ENCODE data around the gene POLG. TPM values are rescaled to one million over a fixed set of nuclear protein-coding genes. Genes with fewer than 3 reads are reported as not detected.

POLG gene
- total RNA-seq, result 10 to 100 TPM; 70.8 to 86.8 TPM

DNA sequence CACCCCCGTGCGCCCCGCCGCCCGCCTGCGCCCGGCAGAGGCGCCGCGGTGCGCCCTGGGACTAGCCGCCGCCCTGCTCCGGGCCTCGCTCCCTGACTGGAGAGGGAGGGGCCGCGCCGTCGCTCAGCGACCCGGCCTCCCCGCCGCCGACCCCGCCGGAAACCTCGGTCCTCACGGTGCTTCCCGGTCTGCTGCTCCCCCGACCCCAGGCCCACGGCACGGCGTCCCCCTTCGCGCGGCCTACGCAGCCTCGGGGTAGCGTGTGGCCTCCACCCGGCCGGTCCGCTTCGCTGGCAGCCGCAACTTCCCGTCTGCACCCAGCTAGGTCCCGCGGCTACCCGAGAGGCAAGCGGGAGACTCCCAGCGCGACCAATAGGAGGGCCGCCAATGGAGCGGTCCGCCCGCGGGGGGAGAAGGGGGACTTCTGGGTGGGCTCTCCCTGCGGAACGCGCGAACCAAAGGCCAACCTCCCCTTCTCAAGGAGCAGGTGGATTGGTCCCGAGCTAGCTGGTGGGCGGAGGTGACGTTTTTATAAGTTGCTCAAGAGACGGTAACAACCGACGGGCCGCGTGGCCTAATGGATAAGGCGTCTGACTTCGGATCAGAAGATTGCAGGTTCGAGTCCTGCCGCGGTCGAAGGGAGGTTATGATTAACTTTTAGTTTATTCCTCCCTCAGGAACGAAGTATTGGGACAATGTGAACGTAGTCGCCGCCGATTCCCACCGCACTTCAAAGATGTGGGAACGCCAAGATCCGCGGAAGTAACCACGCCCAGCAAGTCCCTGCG is at the start of gene POLG:
Gene POLG, minus strand, starts transcription at position 315 of the 788 bp plus-strand sequence. CDS start 1,070 bp downstream, outside the sequence.
- Histone ChIP-seq H3K27me3 (no peaks in the 10 kb centered on the region), H3K4me1 (peaks cover 41% of the 10 kb centered on the region), H3K36me3 (no peaks in the 10 kb centered on the region), H3K9ac (ENCODE audit: low read depth in 2 of 2, low read length in 2 of 2) (peak within 1 kb of the TSS; percentile 74 to 90), H3K9me3 (no peaks in the 10 kb centered on the region), H3K4me3 (peak within 1 kb of the TSS; percentile 98), H3K27ac (peak within 1 kb of the TSS; percentile 92)
- DNase-seq, result peak; percentile 99
- intact Hi-C loops (cut with DNase I), result no loop called here
- TF ChIP-seq, protein P1, sequence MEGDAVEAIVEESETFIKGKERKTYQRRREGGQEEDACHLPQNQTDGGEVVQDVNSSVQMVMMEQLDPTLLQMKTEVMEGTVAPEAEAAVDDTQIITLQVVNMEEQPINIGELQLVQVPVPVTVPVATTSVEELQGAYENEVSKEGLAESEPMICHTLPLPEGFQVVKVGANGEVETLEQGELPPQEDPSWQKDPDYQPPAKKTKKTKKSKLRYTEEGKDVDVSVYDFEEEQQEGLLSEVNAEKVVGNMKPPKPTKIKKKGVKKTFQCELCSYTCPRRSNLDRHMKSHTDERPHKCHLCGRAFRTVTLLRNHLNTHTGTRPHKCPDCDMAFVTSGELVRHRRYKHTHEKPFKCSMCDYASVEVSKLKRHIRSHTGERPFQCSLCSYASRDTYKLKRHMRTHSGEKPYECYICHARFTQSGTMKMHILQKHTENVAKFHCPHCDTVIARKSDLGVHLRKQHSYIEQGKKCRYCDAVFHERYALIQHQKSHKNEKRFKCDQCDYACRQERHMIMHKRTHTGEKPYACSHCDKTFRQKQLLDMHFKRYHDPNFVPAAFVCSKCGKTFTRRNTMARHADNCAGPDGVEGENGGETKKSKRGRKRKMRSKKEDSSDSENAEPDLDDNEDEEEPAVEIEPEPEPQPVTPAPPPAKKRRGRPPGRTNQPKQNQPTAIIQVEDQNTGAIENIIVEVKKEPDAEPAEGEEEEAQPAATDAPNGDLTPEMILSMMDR (IDR thresholded peaks at IDR 0.05), result no peak

GRCh38 chr15:89384176-89384604 is 49.6 kb upstream of the POLG start:
- Histone ChIP-seq H3K4me3 (no peak overlapping the region), H3K27ac (no peak overlapping the region), H3K27me3 (peaks cover 11% of the 10 kb centered on the region), H3K36me3 (no peaks in the 10 kb centered on the region), H3K4me1 (no peaks in the 10 kb centered on the region), H3K9me3 (no peaks in the 10 kb centered on the region), H3K9ac (ENCODE audit: low read depth in 2 of 2, low read length in 2 of 2) (no peak overlapping the region)
- DNase-seq, result no peak
- TF ChIP-seq, protein P1 (IDR thresholded peaks at IDR 0.05), result no peak
- intact Hi-C loops (cut with DNase I), result no loop called here

GRCh38 chr15:89383365-89384175 is 48.9 kb upstream of the POLG start:
- DNase-seq, result peak; percentile 34
- Histone ChIP-seq H3K4me3 (no peak overlapping the region), H3K36me3 (no peaks in the 10 kb centered on the region), H3K9ac (ENCODE audit: low read depth in 2 of 2, low read length in 2 of 2) (no peak overlapping the region), H3K9me3 (no peaks in the 10 kb centered on the region), H3K4me1 (no peaks in the 10 kb centered on the region), H3K27ac (no peak overlapping the region), H3K27me3 (peaks cover 18% of the 10 kb centered on the region)
- intact Hi-C loops (cut with DNase I), result no loop called here
- TF ChIP-seq, protein P1 (IDR thresholded peaks at IDR 0.05), result no peak

DNA sequence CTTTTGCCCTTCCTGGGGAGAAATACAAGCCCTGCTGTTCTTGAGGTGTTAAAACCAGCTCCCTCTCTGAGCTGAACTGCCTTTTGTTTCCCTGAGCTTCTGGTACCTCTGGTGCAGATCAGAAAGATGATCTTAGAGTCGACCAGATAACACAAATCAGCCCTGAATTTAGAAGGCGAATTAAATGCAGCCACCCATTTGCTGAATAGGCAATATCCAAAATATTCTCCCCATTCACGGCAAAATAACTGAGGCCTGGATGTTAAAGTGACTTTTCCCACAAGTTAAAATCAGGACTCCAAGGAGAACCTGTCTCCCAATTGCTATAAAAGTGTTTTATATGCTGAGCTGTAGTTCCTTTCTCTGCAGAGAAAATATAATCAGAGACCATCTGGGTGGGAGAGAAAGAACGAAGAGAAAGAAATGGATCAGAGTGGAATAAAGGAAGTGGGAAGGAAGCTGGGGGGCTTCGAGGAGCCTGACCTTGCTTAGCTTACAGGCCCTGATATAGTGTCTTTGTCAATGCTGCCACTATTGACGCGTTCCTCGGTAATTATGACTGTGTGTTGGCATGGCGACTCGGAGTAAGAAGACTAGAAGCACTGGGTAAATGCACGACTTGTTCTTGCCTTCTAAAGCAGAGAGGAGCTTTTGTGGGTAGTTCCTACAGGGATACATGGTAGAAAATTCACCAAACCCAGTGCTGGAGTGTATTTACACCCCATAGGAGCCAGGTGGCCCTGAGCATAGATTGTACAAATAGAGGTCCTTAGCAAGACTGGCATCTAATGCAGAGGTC is 47.5 kb upstream of the POLG start:
- H3K4me3 ChIP-seq, result no peak overlapping the region
- H3K9me3 ChIP-seq, result no peaks in the 10 kb centered on the region
- H3K36me3 ChIP-seq, result no peaks in the 10 kb centered on the region
- H3K27ac ChIP-seq, result no peak overlapping the region
- TF ChIP-seq, protein P1 (IDR thresholded peaks at IDR 0.05), result no peak
- peaks cover 32% of the 10 kb centered on the region for H3K27me3 ChIP-seq
- intact Hi-C loops (cut with DNase I), result no loop called here
- H3K9ac ChIP-seq (ENCODE audit: low read depth in 2 of 2, low read length in 2 of 2), result no peak overlapping the region
- no peaks in the 10 kb centered on the region for H3K4me1 ChIP-seq
- no peak for DNase-seq

DNA sequence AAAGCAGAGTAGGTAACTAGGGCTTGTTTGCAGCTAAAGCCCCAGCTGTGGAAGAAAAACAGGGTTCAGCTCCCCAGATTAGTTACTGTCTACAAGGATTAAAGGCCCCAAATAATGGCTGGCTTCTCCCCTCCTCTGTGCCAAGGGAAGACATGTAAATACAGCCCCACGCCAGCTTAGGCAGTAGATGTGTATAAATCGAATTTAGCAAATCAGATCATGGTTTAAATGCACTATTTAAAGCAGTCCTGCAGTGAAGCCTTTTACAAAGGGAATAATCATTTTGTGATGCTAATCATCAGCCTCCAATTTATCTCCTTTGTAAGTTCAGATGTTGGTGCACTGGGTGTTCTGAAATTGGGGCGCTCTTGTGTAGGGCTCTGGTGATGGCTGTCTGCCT is 46.7 kb upstream of the POLG start:
- TF ChIP-seq, protein P1 (IDR thresholded peaks at IDR 0.05), result no peak
- H3K27me3 ChIP-seq, result peaks cover 40% of the 10 kb centered on the region
- H3K9me3 ChIP-seq, result no peaks in the 10 kb centered on the region
- DNase-seq, result no peak
- intact Hi-C loops (cut with DNase I), result no loop called here
- H3K27ac ChIP-seq, result no peak overlapping the region
- H3K36me3 ChIP-seq, result no peaks in the 10 kb centered on the region
- H3K4me1 ChIP-seq, result no peaks in the 10 kb centered on the region
- H3K9ac ChIP-seq (ENCODE audit: low read depth in 2 of 2, low read length in 2 of 2), result no peak overlapping the region
- no peak overlapping the region for H3K4me3 ChIP-seq

Data from colonic mucosa (tissue), 4 donors.